Renal cortical epithelial cell (primary cell): Measurements from ENCODE around the gene PFKFB4. TPM values are rescaled to one million over a fixed set of nuclear protein-coding genes. Genes with fewer than 3 reads are reported as not detected.
"Not testable (repeated sequence)": the region's sequence is repeated elsewhere in the genome, so short reads cannot be mapped to it uniquely, and the experiment has no call there.

ENCODE experiments used
- DNase-seq: peaks from one replicate; pipeline ENCODE4 v3.0.0-alpha.2; 2011; ENCODE audit warnings: low read depth
- total RNA-seq: library from RNA; depleted of rRNA; stranded (reverse); fragments of >200 nt; gene quantifications from 2 replicates; pipeline ENCODE4 v1.2.3, GENCODE V29; 2014

The PFKFB4 gene
- total RNA-seq, 1 donor from 2014 or later, result 38.2 TPM

- not testable (repeated sequence) for DNase-seq
These were observed 25.9 kb downstream of the PFKFB4 start for GRCh38 chr3:48530701-48531100.

GRCh38 chr3:48528754-48529153 lies 27.8 kb downstream of the PFKFB4 start:
- peak; percentile 84 for DNase-seq

GRCh38 chr3:48528048-48528447 lies 28.6 kb downstream of the PFKFB4 start:
- no peak for DNase-seq

- no peak for DNase-seq
These were observed 31.6 kb downstream of the PFKFB4 start for GRCh38 chr3:48524970-48525369.

GRCh38 chr3:48521635-48522034 lies 35.0 kb downstream of the PFKFB4 start:
- DNase-seq, result no peak

- no peak for DNase-seq
These were observed 37.3 kb downstream of the PFKFB4 start for GRCh38 chr3:48519277-48519643.

- DNase-seq, result no peak
These were observed 37.8 kb downstream of the PFKFB4 start for GRCh38 chr3:48518638-48519276.

- no peak for DNase-seq
These were observed 38.5 kb downstream of the PFKFB4 start for GRCh38 chr3:48518069-48518468.

GRCh38 chr3:48516571-48516970 lies 40.0 kb downstream of the PFKFB4 start:
- DNase-seq, result no peak

GRCh38 chr3:48514431-48515227 lies 42.0 kb downstream of the PFKFB4 start:
- no peak for DNase-seq

GRCh38 chr3:48511551-48511950 lies 45.1 kb downstream of the PFKFB4 start:
- no peak for DNase-seq

- peak; percentile 77 for DNase-seq
These were observed 49.1 kb downstream of the PFKFB4 start for GRCh38 chr3:48507256-48508061.

- DNase-seq, result no peak
These were observed 50.6 kb downstream of the PFKFB4 start for GRCh38 chr3:48505968-48506504.

GRCh38 chr3:48505146-48505545 lies 51.5 kb downstream of the PFKFB4 start:
- no peak for DNase-seq

- peak; percentile 67 for DNase-seq
These were observed 52.3 kb downstream of the PFKFB4 start, which contains the start of gene SHISA5 for GRCh38 chr3:48504051-48504946. SHISA5 (minus strand) TSS chr3:48504174; CDS start chr3:48504094, 80 bp downstream.

- DNase-seq, result peak; percentile 43
These were observed 53.1 kb downstream of the PFKFB4 start for GRCh38 chr3:48503401-48504050.

GRCh38 chr3:48502728-48503168 lies 53.9 kb downstream of the PFKFB4 start:
- DNase-seq, result no peak

GRCh38 chr3:48502121-48502520 lies 54.5 kb downstream of the PFKFB4 start:
- no peak for DNase-seq

- DNase-seq, result no peak
These were observed 55.4 kb downstream of the PFKFB4 start for GRCh38 chr3:48501196-48501595.

- no peak for DNase-seq
These were observed 55.9 kb downstream of the PFKFB4 start for GRCh38 chr3:48500656-48501055.

- no peak for DNase-seq
These were observed 63.5 kb downstream of the PFKFB4 start for GRCh38 chr3:48493203-48493501.
